ENCODE data around the gene DDX31.

DDX31 gene

DNA sequence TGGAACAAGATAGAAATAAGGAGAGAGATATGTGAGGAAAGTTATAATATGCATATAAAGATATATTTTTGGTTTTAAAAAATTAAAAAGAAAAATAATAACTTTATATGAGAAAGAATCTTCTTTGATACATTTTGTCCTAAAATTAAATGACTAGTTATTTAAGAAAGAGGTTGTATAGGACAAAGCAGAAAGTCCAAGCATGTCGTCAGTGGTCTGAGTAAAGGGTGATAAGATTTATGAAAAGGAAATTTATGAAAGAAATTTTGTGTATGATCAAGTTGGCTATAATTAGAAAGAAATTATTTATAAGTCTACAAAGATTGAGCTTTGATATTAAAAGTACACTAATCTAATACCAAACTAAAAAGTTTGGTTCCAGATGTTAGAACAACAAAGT, 32.5 kb upstream of the DDX31 start:
- H3K9me3 ChIP-seq (ENCODE audit: control insufficient read depth, insufficient read depth, low read length): peaks cover 12% of the 10 kb centered on the region
- H3K4me1 ChIP-seq (ENCODE audit: control insufficient read depth, low read length): no peaks in the 10 kb centered on the region
- no peaks in the 10 kb centered on the region for H3K79me2 ChIP-seq (ENCODE audit: control insufficient read depth, low read length)
- no peak overlapping the region for H3K4me2 ChIP-seq (ENCODE audit: low read length)
- no peak overlapping the region for H3K27ac ChIP-seq (ENCODE audit: low read depth, low read length)
- H3K27me3 ChIP-seq (ENCODE audit: control insufficient read depth, low read length): no peaks in the 10 kb centered on the region
- H3K36me3 ChIP-seq (ENCODE audit: control insufficient read depth, low read length): no peaks in the 10 kb centered on the region
- no peaks in the 10 kb centered on the region for H3K9me2 ChIP-seq (replicated peaks; ENCODE audit: control insufficient read depth, low read length)
- H4K20me1 ChIP-seq (ENCODE audit: control insufficient read depth, insufficient read depth, low read depth, low read length): no peaks in the 10 kb centered on the region
- no peak overlapping the region for H3K4me3 ChIP-seq (ENCODE audit: low read length)
- TF ChIP-seq, protein P1, sequence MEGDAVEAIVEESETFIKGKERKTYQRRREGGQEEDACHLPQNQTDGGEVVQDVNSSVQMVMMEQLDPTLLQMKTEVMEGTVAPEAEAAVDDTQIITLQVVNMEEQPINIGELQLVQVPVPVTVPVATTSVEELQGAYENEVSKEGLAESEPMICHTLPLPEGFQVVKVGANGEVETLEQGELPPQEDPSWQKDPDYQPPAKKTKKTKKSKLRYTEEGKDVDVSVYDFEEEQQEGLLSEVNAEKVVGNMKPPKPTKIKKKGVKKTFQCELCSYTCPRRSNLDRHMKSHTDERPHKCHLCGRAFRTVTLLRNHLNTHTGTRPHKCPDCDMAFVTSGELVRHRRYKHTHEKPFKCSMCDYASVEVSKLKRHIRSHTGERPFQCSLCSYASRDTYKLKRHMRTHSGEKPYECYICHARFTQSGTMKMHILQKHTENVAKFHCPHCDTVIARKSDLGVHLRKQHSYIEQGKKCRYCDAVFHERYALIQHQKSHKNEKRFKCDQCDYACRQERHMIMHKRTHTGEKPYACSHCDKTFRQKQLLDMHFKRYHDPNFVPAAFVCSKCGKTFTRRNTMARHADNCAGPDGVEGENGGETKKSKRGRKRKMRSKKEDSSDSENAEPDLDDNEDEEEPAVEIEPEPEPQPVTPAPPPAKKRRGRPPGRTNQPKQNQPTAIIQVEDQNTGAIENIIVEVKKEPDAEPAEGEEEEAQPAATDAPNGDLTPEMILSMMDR (IDR thresholded peaks at IDR 0.05; ENCODE audit: low read depth, low read length, poor library complexity, severe bottlenecking): no peak
- TF ChIP-seq EZH2phosphoT487 (IDR thresholded peaks at IDR 0.05; ENCODE audit: borderline replicate concordance, low read length): no peak
- H3F3A ChIP-seq (ENCODE audit: control insufficient read depth, insufficient read depth): no peaks in the 10 kb centered on the region

DNA sequence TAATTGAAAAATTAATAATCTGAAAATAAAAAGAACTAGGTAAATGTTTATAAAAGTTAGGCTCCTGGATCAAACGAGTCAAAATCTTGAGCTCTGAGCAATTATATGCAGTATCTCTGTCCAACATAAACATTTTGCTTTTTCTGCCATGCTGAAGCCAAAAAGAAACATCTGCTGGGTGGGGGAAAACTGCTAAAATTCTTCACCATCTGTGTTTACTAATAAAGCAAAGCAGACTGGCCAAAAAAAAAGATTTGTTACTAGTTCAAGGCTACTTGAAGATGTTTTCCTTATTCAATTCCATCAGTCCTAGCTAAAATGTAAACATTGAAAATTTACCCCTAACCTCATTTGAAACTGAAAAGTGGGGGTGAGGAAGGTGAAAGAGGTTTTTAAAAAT, 30.2 kb upstream of the DDX31 start:
- no peak overlapping the region for H3K27ac ChIP-seq (ENCODE audit: low read depth, low read length)
- no peaks in the 10 kb centered on the region for H3K27me3 ChIP-seq (ENCODE audit: control insufficient read depth, low read length)
- no peak overlapping the region for H3K4me2 ChIP-seq (ENCODE audit: low read length)
- no peak overlapping the region for H3K4me3 ChIP-seq (ENCODE audit: low read length)
- H3K79me2 ChIP-seq (ENCODE audit: control insufficient read depth, low read length): no peaks in the 10 kb centered on the region
- H3K4me1 ChIP-seq (ENCODE audit: control insufficient read depth, low read length): no peaks in the 10 kb centered on the region
- no peaks in the 10 kb centered on the region for H3K9me2 ChIP-seq (replicated peaks; ENCODE audit: control insufficient read depth, low read length)
- no peaks in the 10 kb centered on the region for H4K20me1 ChIP-seq (ENCODE audit: control insufficient read depth, insufficient read depth, low read depth, low read length)
- TF ChIP-seq, protein P1 (IDR thresholded peaks at IDR 0.05; ENCODE audit: low read depth, low read length, poor library complexity, severe bottlenecking): no peak
- TF ChIP-seq EZH2phosphoT487 (IDR thresholded peaks at IDR 0.05; ENCODE audit: borderline replicate concordance, low read length): no peak
- H3K9me3 ChIP-seq (ENCODE audit: control insufficient read depth, insufficient read depth, low read length): peaks cover 27% of the 10 kb centered on the region
- no peaks in the 10 kb centered on the region for H3F3A ChIP-seq (ENCODE audit: control insufficient read depth, insufficient read depth)
- H3K36me3 ChIP-seq (ENCODE audit: control insufficient read depth, low read length): no peaks in the 10 kb centered on the region

DNA sequence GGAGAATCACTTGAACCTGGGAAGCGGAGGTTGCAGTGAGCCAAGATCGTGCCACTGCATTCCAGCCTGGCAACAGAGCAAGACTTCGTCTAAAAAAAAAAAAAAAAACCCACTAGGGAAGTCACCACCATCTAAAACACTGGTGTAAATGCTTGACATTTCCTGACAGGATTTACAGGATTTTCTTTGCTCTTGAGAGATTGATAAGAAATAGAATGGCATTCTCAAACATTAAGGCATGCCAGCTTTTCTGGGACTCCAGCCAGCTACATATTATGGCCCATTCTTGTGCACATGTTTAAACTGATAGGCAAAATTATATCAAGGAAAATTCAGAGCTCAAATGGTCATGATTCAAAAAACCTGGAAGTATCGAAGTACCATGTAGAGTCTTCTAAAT, 29.2 kb upstream of the DDX31 start:
- no peak overlapping the region for H3K4me3 ChIP-seq (ENCODE audit: low read length)
- H3K9me2 ChIP-seq (replicated peaks; ENCODE audit: control insufficient read depth, low read length): no peaks in the 10 kb centered on the region
- no peaks in the 10 kb centered on the region for H4K20me1 ChIP-seq (ENCODE audit: control insufficient read depth, insufficient read depth, low read depth, low read length)
- no peak overlapping the region for H3K4me2 ChIP-seq (ENCODE audit: low read length)
- H3K36me3 ChIP-seq (ENCODE audit: control insufficient read depth, low read length): no peaks in the 10 kb centered on the region
- no peaks in the 10 kb centered on the region for H3K79me2 ChIP-seq (ENCODE audit: control insufficient read depth, low read length)
- H3K4me1 ChIP-seq (ENCODE audit: control insufficient read depth, low read length): no peaks in the 10 kb centered on the region
- H3K27ac ChIP-seq (ENCODE audit: low read depth, low read length): no peak overlapping the region
- H3K27me3 ChIP-seq (ENCODE audit: control insufficient read depth, low read length): no peaks in the 10 kb centered on the region
- no peaks in the 10 kb centered on the region for H3F3A ChIP-seq (ENCODE audit: control insufficient read depth, insufficient read depth)
- TF ChIP-seq, protein P1 (IDR thresholded peaks at IDR 0.05; ENCODE audit: low read depth, low read length, poor library complexity, severe bottlenecking): no peak
- TF ChIP-seq EZH2phosphoT487 (IDR thresholded peaks at IDR 0.05; ENCODE audit: borderline replicate concordance, low read length): no peak
- H3K9me3 ChIP-seq (ENCODE audit: control insufficient read depth, insufficient read depth, low read length): peaks cover 27% of the 10 kb centered on the region

DNA sequence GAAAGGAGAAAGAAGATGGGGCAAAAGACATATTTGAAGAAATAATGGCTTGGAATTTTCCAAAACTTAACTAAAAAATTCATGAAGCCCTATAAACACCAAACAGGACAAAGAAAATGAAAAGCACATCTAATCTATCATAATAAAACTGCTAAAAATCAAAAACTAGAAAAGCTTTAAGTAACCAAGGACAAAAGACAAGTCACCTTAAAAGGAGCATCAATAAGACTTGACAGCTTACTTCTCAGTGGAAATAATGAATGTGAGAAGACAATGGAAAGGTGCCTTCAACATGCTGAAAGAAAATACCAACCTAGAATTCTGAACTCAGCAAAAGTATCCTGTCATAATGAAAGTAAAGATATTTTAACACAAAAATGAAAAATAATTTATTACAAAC, 27.4 kb upstream of the DDX31 start:
- no peaks in the 10 kb centered on the region for H3K27me3 ChIP-seq (ENCODE audit: control insufficient read depth, low read length)
- H3K4me3 ChIP-seq (ENCODE audit: low read length): no peak overlapping the region
- no peak overlapping the region for H3K4me2 ChIP-seq (ENCODE audit: low read length)
- H3K9me2 ChIP-seq (replicated peaks; ENCODE audit: control insufficient read depth, low read length): no peaks in the 10 kb centered on the region
- no peak for TF ChIP-seq EZH2phosphoT487 (IDR thresholded peaks at IDR 0.05; ENCODE audit: borderline replicate concordance, low read length)
- TF ChIP-seq, protein P1 (IDR thresholded peaks at IDR 0.05; ENCODE audit: low read depth, low read length, poor library complexity, severe bottlenecking): no peak
- H3F3A ChIP-seq (ENCODE audit: control insufficient read depth, insufficient read depth): no peaks in the 10 kb centered on the region
- H3K36me3 ChIP-seq (ENCODE audit: control insufficient read depth, low read length): no peaks in the 10 kb centered on the region
- no peaks in the 10 kb centered on the region for H4K20me1 ChIP-seq (ENCODE audit: control insufficient read depth, insufficient read depth, low read depth, low read length)
- H3K79me2 ChIP-seq (ENCODE audit: control insufficient read depth, low read length): no peaks in the 10 kb centered on the region
- H3K9me3 ChIP-seq (ENCODE audit: control insufficient read depth, insufficient read depth, low read length): peaks cover 27% of the 10 kb centered on the region
- H3K27ac ChIP-seq (ENCODE audit: low read depth, low read length): no peak overlapping the region
- H3K4me1 ChIP-seq (ENCODE audit: control insufficient read depth, low read length): no peaks in the 10 kb centered on the region

Measured in DOHH2 (cell line).